SK-N-DZ (cell line): ENCODE measurements around the gene BACE1-AS. TPM values are rescaled to one million over a fixed set of nuclear protein-coding genes. Genes with fewer than 3 reads are reported as not detected.
"Not testable (repeated sequence)": the region's sequence is repeated elsewhere in the genome, so short reads cannot be mapped to it uniquely, and the experiment has no call there.

Source experiments
- DNase-seq: peaks from one replicate; pipeline ENCODE4 v3.0.0-alpha.2; 2015; ENCODE audit warnings: low spot score
- polyA plus RNA-seq, 2 experiments: library from polyadenylated mRNA; depleted of rRNA; stranded (reverse); fragments of >200 nt; gene quantifications; 2 replicates each; pipeline ENCODE4 v1.2.3, GENCODE V29; 2014

Gene BACE1-AS
- 2.8 and 2.9 TPM in 2 replicates for polyA plus RNA-seq (2014; cell fraction: cytosol; rRNA removed)
- polyA plus RNA-seq (2014; cell fraction: nucleus; rRNA removed): 3.6 and 4.2 TPM in 2 replicates

DNA sequence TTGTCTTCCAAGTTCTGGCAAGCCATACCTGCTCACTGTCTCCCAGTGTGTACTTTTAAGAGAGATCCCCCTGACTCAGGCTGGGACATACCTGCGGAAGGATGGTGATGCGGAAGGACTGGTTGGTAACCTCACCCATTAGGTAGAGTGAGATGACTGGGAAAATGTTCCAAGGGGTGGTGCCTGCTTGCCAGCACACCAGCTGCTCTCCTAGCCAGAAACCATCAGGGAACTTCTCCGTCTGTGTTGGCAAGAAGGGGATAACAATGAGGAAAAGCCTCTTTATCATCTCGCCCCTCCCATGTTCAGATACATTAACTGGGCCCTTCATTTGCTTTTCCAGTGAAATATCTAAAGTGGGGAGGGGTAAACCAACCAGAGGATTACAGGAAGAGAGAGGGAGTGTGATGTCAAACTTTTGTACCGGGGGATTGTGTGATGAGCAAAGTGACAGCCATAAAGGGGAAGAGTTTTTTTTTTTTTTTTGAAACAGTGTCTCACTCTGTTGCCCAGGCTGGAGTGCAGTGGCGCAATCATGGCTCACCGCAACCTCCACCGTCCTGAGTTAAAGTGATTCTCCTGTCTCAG, at the start of gene BACE1-AS:
TSS of gene BACE1-AS (plus strand) at position 538 of the 588 bp plus-strand sequence.
- DNase-seq: no peak

GRCh38 chr11:117248341-117248740, 42.8 kb upstream of the BACE1-AS start:
- no peak for DNase-seq

DNA sequence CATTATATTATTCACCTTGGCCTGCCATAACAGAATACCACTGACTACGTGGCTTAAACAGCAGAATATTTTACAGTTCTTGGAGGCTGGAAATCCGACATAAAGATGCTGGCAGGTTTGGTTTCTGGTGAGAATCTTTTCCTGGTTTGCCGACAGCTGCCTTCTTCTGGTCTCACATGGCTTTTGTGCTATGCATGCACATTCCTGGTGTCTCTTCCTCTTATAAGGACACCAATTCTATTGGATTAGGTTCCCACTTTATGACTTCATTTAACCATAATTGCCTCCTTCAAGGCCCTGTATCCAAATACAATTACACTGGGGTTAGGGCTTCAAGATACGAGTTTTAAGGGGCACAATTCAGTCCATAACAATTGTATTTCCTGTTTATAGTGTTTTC, 41.6 kb upstream of the BACE1-AS start:
- no peak for DNase-seq

- no peak for DNase-seq
Observed at GRCh38 chr11:117251506-117251905, 39.6 kb upstream of the BACE1-AS start.

DNA sequence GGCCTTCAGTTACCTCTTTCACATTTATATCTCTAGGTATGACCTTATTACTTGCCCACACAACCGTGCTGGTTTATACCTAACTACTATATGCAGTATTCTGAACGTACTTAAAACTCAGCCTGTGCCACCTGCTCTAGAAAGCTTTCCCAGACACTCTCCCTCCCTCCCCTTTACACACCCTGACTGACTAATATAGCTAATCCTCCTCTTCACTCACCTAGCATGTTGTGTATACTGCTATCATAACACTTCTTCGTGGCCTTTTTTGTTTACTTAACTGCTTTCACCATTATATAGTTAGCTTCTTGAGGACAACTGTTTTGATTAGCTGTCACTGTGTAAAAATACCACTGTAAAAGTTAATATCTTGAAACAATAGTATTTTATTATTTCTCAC, 35.2 kb upstream of the BACE1-AS start:
- no peak for DNase-seq

GRCh38 chr11:117256573-117256972, 34.6 kb upstream of the BACE1-AS start:
- DNase-seq: no peak

GRCh38 chr11:117258576-117258975, 32.6 kb upstream of the BACE1-AS start:
- no peak for DNase-seq

DNA sequence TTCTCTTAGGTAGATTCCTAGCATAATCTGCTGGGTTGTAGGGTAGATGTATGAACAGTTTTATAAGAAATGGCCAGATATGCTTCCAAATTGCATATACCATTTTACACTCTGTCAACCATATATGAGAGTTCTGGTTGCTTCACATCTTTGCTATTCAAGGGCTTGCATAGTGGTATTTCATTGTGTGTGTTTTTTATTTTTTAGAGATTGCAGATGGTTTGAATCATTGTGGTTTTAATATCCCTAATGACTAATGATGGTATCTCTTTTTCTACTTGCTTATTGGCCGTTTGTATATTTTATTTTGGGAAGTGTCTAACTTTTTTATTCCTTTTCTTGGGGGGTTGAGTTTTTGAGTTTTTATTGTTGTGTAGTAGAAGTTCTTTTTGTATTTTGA, 31.7 kb upstream of the BACE1-AS start:
- no peak for DNase-seq

- DNase-seq: not testable (repeated sequence)
Observed at GRCh38 chr11:117264624-117265323, 26.4 kb upstream of the BACE1-AS start.

DNA sequence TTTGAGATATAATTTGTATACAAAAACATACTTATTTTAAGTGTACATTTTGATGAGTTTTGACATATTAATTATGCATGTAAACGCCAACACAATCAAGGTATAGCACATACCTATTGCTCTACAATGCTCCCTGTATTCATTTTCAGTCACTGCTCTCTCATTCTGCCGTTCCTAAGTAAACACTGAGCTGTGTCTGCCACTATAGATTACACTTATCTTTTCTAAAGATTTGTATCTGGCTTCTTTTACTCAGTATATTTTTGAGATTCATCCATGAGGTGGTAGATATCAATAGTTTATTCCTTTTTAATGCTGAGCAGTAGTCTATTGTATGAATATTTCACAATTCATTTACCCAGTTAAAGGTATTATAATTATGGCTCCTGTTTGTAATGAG, 25.4 kb upstream of the BACE1-AS start:
- DNase-seq: no peak

DNA sequence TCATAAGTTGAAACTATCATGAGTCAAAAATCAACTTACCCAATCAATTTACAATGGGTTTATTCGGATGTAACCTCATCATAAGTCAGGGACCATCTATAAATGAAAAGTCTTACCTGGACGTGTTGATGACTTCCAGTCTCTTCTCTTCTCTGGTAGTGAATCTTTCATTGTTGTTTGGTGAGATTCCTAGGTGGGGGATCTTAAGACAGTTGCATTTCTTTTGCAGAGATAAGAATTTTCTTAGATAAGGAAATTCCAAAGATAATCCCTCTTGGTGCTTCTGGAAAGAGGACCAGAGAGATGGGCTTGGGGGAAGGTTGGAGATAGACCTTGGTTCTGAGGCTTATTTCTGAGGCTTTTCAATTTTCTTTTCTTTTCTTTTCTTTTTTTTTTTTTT, 21.3 kb upstream of the BACE1-AS start:
- DNase-seq: no peak

DNA sequence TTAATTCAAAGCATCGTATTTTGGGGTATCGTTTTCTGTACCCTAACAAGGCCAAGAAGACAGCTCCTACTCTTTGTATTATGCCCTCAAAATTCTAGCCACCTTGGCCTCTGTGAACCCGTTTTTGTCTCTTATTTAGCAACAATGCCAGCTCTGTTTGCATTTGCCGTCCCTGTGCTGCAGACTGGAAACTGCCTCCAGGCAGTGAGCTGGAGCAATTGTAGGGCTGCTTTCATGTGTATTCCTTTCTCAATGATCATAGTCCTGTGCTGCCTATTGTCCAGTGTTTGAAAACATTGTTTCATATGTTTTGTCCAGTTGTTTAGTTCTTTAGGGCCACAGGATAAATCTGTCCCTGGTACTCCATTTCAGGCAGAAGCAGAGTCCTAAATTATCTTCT, 19.9 kb upstream of the BACE1-AS start:
- no peak for DNase-seq

DNA sequence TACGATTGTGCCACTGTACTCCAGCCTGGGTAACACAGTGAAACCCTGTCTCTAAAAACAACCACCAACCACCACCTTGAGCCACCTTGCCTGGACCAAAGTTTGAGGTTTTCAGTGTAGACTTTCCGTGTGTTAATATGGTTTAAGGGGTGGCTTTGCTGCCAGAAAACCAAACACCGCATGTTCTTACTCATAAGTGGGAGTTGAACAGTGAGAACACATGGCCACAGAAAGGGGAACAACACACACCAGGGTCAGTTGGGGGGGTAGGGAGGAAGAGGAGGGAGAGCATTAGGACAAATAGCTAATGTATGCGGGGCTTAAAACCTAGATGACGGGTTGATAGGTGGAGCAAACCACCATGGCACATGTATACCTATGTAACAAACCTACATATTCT, 19.0 kb upstream of the BACE1-AS start:
- DNase-seq: not testable (repeated sequence)

GRCh38 chr11:117273550-117274289, 17.4 kb upstream of the BACE1-AS start:
- no peak for DNase-seq

GRCh38 chr11:117278347-117278746, 12.8 kb upstream of the BACE1-AS start:
- DNase-seq: no peak

GRCh38 chr11:117279711-117280376, 11.3 kb upstream of the BACE1-AS start:
- DNase-seq: no peak

DNA sequence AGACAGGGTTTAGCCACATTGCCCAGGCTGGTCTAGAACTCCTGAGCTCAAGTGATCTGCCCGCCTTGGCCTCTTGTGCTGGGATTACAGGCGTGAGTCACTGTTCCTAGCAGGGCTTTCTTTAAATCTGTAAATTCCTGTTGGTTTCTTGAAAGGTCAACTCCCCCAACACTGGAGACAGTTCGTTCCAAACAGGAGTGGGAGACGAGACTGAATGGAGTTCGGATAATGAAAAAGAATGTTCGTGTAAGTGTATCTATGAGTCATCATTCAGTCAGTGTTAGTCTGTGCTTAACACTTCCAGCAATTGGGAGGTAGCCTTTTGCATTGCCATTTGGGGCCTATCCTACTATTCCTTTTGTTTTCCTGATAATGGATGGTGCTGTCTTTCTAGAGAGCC, 10.0 kb upstream of the BACE1-AS start:
- no peak for DNase-seq

- DNase-seq: no peak
Observed at GRCh38 chr11:117281869-117282268, 9.3 kb upstream of the BACE1-AS start.

- DNase-seq: no peak
Observed at GRCh38 chr11:117282956-117283355, 8.2 kb upstream of the BACE1-AS start.

GRCh38 chr11:117284053-117284452, 7.1 kb upstream of the BACE1-AS start:
- no peak for DNase-seq

GRCh38 chr11:117286588-117286987, 4.6 kb upstream of the BACE1-AS start:
- no peak for DNase-seq

- DNase-seq: no peak
Observed at GRCh38 chr11:117287668-117288067, 3.5 kb upstream of the BACE1-AS start.
